Neural cell (in vitro differentiated cells): Measurements from ENCODE around the gene MBD6.

Experiments used
- EP300 ChIP-seq: fragments of 450-650 bp; conservative IDR thresholded peaks from 2 replicates; pipeline ENCODE4 v1.6.1; 2014; ENCODE audit warnings: antibody characterized with exemption, mild to moderate bottlenecking, moderate library complexity; ENCODE audit not compliant: poor library complexity, severe bottlenecking
- EZH2 ChIP-seq: fragments of 200-600, 300-800 bp; shearing (Covaris generic), sonication (generic); IDR thresholded peaks from 2 replicates; pipeline ENCODE4 v1.6.1; 2014; ENCODE audit warnings: antibody characterized with exemption, low read length, borderline replicate concordance, mild to moderate bottlenecking; ENCODE audit not compliant: insufficient read depth, poor library complexity, severe bottlenecking
- MXI1 ChIP-seq: fragments of 450-650 bp; conservative IDR thresholded peaks from 2 replicates; pipeline ENCODE4 v1.6.1; 2014; ENCODE audit warnings: antibody characterized with exemption, mild to moderate bottlenecking; ENCODE audit not compliant: poor library complexity, severe bottlenecking
- RAD21 ChIP-seq: fragments of 450-650 bp; conservative IDR thresholded peaks from 2 replicates; pipeline ENCODE4 v1.6.1; 2014; ENCODE audit warnings: antibody characterized with exemption, mild to moderate bottlenecking, moderate library complexity
- SMC3 ChIP-seq: fragments of 450-650 bp; conservative IDR thresholded peaks from 2 replicates; pipeline ENCODE4 v1.6.1; 2014; ENCODE audit warnings: antibody characterized with exemption, mild to moderate bottlenecking, moderate library complexity; ENCODE audit not compliant: poor library complexity
- TF ChIP-seq, protein P1 (sequence below): fragments of 450-650 bp; IDR thresholded peaks from 2 replicates; pipeline ENCODE4 v1.5.1; 2014; ENCODE audit warnings: antibody characterized with exemption, mild to moderate bottlenecking, moderate library complexity; ENCODE audit not compliant: poor library complexity, severe bottlenecking
- TF ChIP-seq, protein P2 (sequence below): IDR thresholded peaks from 2 replicates; pipeline ENCODE4 v1.6.1; 2012; ENCODE audit warnings: borderline replicate concordance

DNA sequence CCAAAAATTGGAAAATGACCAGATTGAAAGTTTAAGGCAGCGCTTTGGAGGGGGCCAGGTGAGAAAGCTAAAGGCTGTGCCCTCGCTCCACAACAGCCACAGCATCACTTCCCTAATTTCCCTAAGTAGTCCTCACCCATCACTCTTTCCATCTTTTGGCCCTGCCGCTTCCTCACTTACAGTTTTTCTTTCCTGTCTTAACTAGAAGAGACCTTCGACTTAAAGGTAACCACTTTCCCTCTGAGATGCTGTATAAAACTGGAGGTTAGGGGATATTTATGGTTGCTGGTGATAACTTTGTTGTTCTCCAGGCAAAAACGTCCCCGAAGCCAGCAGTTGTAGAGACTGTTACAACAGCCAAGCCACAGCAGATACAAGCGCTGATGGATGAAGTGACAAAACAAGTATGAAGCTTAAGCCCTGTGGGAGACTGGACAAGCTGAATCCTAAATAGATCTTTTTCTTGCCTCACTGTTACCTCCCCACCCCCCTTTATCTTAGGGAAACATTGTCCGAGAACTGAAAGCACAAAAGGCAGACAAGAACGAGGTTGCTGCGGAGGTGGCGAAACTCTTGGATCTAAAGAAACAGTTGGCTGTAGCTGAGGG, 6.6 kb upstream of the MBD6 start:
- TF ChIP-seq EP300 (no peak), EZH2 (no peak), SMC3 (no peak), RAD21 (no peak), MXI1 (no peak)
- TF ChIP-seq, protein P1, sequence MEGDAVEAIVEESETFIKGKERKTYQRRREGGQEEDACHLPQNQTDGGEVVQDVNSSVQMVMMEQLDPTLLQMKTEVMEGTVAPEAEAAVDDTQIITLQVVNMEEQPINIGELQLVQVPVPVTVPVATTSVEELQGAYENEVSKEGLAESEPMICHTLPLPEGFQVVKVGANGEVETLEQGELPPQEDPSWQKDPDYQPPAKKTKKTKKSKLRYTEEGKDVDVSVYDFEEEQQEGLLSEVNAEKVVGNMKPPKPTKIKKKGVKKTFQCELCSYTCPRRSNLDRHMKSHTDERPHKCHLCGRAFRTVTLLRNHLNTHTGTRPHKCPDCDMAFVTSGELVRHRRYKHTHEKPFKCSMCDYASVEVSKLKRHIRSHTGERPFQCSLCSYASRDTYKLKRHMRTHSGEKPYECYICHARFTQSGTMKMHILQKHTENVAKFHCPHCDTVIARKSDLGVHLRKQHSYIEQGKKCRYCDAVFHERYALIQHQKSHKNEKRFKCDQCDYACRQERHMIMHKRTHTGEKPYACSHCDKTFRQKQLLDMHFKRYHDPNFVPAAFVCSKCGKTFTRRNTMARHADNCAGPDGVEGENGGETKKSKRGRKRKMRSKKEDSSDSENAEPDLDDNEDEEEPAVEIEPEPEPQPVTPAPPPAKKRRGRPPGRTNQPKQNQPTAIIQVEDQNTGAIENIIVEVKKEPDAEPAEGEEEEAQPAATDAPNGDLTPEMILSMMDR = no peak
- TF ChIP-seq, protein P2, sequence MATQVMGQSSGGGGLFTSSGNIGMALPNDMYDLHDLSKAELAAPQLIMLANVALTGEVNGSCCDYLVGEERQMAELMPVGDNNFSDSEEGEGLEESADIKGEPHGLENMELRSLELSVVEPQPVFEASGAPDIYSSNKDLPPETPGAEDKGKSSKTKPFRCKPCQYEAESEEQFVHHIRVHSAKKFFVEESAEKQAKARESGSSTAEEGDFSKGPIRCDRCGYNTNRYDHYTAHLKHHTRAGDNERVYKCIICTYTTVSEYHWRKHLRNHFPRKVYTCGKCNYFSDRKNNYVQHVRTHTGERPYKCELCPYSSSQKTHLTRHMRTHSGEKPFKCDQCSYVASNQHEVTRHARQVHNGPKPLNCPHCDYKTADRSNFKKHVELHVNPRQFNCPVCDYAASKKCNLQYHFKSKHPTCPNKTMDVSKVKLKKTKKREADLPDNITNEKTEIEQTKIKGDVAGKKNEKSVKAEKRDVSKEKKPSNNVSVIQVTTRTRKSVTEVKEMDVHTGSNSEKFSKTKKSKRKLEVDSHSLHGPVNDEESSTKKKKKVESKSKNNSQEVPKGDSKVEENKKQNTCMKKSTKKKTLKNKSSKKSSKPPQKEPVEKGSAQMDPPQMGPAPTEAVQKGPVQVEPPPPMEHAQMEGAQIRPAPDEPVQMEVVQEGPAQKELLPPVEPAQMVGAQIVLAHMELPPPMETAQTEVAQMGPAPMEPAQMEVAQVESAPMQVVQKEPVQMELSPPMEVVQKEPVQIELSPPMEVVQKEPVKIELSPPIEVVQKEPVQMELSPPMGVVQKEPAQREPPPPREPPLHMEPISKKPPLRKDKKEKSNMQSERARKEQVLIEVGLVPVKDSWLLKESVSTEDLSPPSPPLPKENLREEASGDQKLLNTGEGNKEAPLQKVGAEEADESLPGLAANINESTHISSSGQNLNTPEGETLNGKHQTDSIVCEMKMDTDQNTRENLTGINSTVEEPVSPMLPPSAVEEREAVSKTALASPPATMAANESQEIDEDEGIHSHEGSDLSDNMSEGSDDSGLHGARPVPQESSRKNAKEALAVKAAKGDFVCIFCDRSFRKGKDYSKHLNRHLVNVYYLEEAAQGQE = no peak
